AG09319 (cell line): Measurements from ENCODE around the gene SNAI3.
A peak's percentile ranks its signal among the peaks of the same experiment; 100 is the strongest.

Experiments used
- DNase-seq: peaks from one replicate; pipeline ENCODE4 v3.0.0-alpha.2; 2010; ENCODE audit warnings: low read depth; ENCODE audit errors: extremely low read depth
- CTCF ChIP-seq: IDR thresholded peaks from 2 replicates; pipeline ENCODE4 v1.5.1; 2011; ENCODE audit warnings: low read depth, mild to moderate bottlenecking, inconsistent platforms, low read length, moderate library complexity

Gene SNAI3

DNA sequence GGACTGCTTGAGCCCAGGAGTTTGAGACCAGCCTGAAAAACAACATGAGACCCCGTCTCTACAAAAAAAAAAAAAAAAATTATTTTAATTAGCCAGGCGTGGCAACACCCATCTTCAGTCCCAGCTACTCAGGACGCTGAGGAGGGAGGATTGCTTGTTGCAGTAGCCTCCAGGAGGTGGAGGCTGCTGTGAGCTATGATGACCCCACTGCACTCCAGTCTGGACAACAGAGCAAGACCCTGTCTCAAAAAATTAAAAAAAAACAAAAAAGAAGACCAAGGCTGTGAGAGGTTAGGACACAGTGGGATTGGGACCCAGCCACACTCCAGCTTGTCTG, 1.3 kb upstream of the SNAI3 start:
- DNase-seq = no peak
- TF ChIP-seq CTCF = no peak

GRCh38 chr16:88687254-88687576, 908 bp upstream of the SNAI3 start:
- no peak for TF ChIP-seq CTCF

DNA sequence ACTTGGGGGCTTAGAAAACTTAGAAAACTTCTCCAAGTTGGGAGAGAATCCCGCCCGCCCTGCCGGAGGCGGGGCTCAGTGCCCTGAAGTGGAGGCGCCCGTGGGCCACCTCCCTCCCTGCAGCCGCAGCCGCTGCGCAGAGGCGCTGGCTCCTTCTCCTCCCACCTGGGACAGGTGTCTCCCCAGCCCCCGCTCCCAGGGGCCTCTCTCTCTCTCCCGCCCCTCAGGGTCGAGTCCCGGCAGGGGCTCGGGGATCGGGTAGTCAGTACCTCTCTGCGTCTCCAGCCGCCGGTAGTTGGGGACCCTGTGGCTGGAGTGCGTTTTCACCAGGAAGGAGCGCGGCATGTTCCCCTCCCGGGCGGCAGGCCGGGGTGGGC, 257 bp downstream of the SNAI3 start:
- no peak for DNase-seq
- no peak for TF ChIP-seq CTCF

More at GRCh38 chr16:88687254-88687576, 908 bp upstream of the SNAI3 start:
- DNase-seq = no peak

DNA sequence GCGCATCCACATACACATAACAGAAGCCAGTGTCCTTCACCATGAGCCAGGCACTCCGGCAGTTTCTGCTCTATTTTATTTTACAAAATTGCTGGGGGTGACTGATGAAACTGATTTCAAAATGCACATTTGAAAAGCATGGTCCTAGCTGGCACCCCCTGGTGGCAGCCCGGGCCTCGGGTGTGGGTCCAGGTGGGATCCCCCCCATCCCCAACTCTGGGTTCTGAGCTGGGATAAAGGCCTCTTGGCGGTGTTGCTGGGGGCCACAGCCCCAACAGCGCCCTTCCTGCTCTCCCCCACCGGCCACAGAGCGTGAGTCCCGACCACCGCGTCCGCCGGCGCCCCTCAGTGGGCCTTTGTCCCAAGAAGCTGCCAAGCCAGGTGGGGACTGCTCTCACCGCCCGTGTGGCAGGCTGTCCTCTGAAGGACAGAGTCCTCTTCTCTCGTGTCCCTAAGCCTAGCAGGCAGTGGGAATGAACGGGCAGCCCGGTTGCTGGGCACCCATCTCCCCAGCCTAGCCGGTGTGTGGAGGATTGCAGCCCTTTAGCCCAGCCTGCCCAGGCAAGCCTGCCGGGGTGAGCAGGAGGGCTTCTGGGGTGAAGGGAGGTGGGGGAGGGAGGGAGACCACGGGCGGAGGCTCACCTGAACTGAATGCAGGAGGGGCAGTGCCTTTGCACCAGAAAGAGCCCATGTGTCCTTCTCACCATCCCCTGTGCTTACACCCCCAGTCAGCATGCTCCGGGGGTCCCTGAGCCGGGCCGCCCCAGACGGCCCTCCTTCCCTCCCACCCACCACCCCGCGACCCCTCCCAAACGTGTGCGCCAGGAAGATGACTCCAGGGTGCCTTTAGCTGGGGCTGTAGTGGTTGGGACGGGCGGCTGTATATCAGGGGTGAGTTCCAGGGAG, 898 bp downstream of the SNAI3 start:
- DNase-seq = no peak

GRCh38 chr16:88684569-88685155, 1.6 kb downstream of the SNAI3 start:
- no peak for TF ChIP-seq CTCF
- DNase-seq = no peak

More for the DNA sequence above, 898 bp downstream of the SNAI3 start:
- TF ChIP-seq CTCF = peak; percentile 81

GRCh38 chr16:88681709-88682451, 4.4 kb downstream of the SNAI3 start:
- no peak for TF ChIP-seq CTCF
- DNase-seq = no peak

- no peak; the same call in 1 of the 2 replicates for TF ChIP-seq CTCF
- DNase-seq = no peak
Observed at GRCh38 chr16:88681084-88681680, 5.1 kb downstream of the SNAI3 start.
